Glutamatergic neuron (in vitro differentiated cells): ENCODE data around the gene NEGR1. TPM values are rescaled to one million over a fixed set of nuclear protein-coding genes. Genes with fewer than 3 reads are reported as not detected.

Source experiments
- DNase-seq: peaks from one replicate; pipeline ENCODE4 v3.0.0; 2022
- H3K27ac Mint-ChIP-seq: one replicate; pipeline ENCODE4 v1.8.0; 2020; ENCODE audit warnings: mild to moderate bottlenecking, mixed read lengths, inconsistent platforms; ENCODE audit not compliant: unreplicated experiment
- H3K27me3 Mint-ChIP-seq: one replicate; pipeline ENCODE4 v1.8.0; 2020; ENCODE audit warnings: mild to moderate bottlenecking, moderate library complexity, mixed read lengths, inconsistent platforms; ENCODE audit not compliant: unreplicated experiment
- H3K36me3 Mint-ChIP-seq: one replicate; pipeline ENCODE4 v1.8.0; 2020; ENCODE audit warnings: mild to moderate bottlenecking, mixed read lengths, inconsistent platforms; ENCODE audit not compliant: unreplicated experiment
- H3K4me1 Mint-ChIP-seq: one replicate; pipeline ENCODE4 v1.8.0; 2020; ENCODE audit warnings: mild to moderate bottlenecking, low read depth, mixed read lengths, inconsistent platforms; ENCODE audit not compliant: unreplicated experiment
- H3K4me3 Mint-ChIP-seq: one replicate; pipeline ENCODE4 v1.8.0; 2020; ENCODE audit warnings: mild to moderate bottlenecking, mixed read lengths, inconsistent platforms; ENCODE audit not compliant: unreplicated experiment
- H3K9me3 Mint-ChIP-seq: one replicate; pipeline ENCODE4 v1.8.0; 2020; ENCODE audit warnings: mild to moderate bottlenecking, moderate library complexity, mixed read lengths, inconsistent platforms; ENCODE audit not compliant: unreplicated experiment
- total RNA-seq: library from RNA; stranded (reverse); fragmentation: NEBNext Ultra II Directional; extraction: Animal tissue kit (Norgen Biotek cat#: 25700); gene quantifications from one replicate; pipeline ENCODE4 v1.2.1, GENCODE V29; 2021; ENCODE audit not compliant: unreplicated experiment
- TF ChIP-seq, protein P1 (sequence below): fragments of 200-600 bp; sonication (generic); IDR thresholded peaks from one replicate; pipeline ENCODE4 v1.5.0; 2021; ENCODE audit not compliant: partially characterized antibody, unreplicated experiment

The NEGR1 gene
- total RNA-seq, 1 donor from 2014 or later = 0.51 TPM

DNA sequence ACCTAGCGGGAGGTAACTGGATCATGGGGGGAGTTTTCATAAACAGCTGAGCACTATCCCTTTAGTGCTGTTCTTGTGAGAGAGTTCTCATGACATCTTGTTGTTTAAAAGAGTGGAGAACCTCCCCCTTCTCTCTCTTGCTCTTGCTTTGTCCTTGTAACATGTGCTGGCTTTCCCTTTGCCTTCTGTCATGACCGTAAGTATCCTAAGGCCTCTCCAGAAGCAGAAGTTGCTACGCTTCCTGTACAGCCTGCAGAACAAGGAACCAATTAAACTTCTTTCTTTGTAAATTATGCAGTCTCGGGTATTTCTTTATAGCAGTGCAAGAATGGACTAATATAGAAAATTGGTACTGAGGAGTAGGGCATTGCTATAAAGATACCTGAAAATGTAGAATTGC lies 515.6 kb downstream of the NEGR1 start:
- Mint-ChIP-seq H3K36me3 (no peaks in the 10 kb centered on the region), H3K4me1 (no peaks in the 10 kb centered on the region), H3K27ac (no peak overlapping the region), H3K4me3 (no peak overlapping the region), H3K9me3 (peaks cover 2% of the 10 kb centered on the region), H3K27me3 (no peaks in the 10 kb centered on the region)
- no peak for DNase-seq
- TF ChIP-seq, protein P1, sequence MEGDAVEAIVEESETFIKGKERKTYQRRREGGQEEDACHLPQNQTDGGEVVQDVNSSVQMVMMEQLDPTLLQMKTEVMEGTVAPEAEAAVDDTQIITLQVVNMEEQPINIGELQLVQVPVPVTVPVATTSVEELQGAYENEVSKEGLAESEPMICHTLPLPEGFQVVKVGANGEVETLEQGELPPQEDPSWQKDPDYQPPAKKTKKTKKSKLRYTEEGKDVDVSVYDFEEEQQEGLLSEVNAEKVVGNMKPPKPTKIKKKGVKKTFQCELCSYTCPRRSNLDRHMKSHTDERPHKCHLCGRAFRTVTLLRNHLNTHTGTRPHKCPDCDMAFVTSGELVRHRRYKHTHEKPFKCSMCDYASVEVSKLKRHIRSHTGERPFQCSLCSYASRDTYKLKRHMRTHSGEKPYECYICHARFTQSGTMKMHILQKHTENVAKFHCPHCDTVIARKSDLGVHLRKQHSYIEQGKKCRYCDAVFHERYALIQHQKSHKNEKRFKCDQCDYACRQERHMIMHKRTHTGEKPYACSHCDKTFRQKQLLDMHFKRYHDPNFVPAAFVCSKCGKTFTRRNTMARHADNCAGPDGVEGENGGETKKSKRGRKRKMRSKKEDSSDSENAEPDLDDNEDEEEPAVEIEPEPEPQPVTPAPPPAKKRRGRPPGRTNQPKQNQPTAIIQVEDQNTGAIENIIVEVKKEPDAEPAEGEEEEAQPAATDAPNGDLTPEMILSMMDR = no peak

DNA sequence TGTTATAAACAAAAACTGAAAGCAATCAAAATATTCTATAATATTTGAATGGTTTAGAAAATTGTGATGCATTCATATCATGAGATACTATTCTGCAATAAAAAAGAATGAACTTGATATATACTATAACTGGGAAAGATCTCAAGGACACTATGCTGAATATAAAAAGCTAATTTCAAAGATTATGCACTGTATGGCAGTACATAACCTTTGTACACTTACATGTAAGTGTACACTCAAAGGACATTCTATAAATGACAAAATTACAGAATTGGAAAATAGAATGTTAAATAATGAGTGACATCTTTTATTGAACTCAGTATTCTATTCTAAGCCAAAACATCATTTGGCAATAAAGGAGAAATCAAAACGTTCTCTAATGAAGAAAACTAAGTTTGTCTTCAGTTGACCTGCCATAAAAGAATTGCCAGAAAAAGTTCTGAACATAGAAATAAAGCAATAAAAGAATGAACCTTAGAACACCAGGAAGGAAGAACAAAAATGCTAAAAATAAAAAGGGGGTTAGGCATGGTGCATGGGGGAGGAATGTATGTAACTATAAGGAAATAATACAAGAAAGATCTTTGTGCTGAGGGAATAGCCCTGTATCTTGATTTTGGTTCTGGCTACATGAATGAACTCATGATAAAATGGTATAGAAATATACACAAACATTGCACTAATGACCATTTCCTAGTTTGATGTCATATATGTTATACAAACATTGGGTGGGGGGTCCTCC lies 519.7 kb downstream of the NEGR1 start:
- Mint-ChIP-seq H3K4me3 (no peak overlapping the region), H3K36me3 (no peaks in the 10 kb centered on the region), H3K4me1 (no peaks in the 10 kb centered on the region), H3K27ac (no peak overlapping the region), H3K9me3 (no peaks in the 10 kb centered on the region), H3K27me3 (no peaks in the 10 kb centered on the region)
- TF ChIP-seq, protein P1 = no peak
- no peak for DNase-seq

DNA sequence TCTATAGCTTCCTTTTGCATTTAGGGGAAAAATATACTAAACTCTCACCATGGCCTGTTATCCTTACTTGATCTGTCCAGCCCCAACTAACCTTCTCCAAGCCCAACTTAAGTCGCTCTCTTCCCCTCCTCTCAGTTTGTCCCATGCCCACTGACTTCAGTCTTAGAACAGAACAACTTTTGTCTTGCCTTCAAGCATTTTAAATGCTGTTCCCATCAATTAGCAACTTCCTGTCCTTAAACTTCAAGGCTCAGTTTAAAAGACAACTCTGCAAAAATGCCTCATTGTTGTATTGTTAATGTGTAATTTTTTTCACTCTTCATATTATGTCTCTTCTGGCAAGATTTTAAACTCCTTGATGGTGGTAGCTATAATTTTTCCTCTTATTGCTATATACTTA lies 526.9 kb downstream of the NEGR1 start:
- Mint-ChIP-seq H3K9me3 (no peaks in the 10 kb centered on the region), H3K27ac (no peak overlapping the region), H3K4me1 (no peaks in the 10 kb centered on the region), H3K36me3 (no peaks in the 10 kb centered on the region), H3K4me3 (no peak overlapping the region), H3K27me3 (no peaks in the 10 kb centered on the region)
- TF ChIP-seq, protein P1 = no peak
- no peak for DNase-seq

DNA sequence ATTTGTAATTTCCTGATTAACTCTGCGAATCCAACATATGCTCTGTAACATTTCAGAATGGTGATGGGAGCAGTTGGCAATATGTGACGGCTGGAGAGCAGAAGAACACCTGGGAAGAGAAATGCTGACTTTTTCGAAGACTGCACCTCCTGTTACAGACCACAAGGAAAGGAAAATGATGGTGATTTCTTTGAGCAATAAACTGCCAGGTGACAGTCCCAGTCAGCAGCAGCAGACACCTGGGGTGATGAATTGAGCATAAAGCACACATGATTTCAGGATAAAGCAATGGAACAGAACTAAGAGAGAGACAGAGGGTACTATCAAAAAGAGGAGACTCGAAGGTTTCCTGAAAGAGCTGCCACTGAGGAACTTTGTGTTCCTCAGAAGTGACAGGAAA lies 528.6 kb downstream of the NEGR1 start:
- H3K4me3 Mint-ChIP-seq = no peak overlapping the region
- H3K9me3 Mint-ChIP-seq = no peaks in the 10 kb centered on the region
- H3K27ac Mint-ChIP-seq = no peak overlapping the region
- DNase-seq = no peak
- H3K4me1 Mint-ChIP-seq = no peaks in the 10 kb centered on the region
- TF ChIP-seq, protein P1 = no peak
- H3K36me3 Mint-ChIP-seq = no peaks in the 10 kb centered on the region
- H3K27me3 Mint-ChIP-seq = no peaks in the 10 kb centered on the region

DNA sequence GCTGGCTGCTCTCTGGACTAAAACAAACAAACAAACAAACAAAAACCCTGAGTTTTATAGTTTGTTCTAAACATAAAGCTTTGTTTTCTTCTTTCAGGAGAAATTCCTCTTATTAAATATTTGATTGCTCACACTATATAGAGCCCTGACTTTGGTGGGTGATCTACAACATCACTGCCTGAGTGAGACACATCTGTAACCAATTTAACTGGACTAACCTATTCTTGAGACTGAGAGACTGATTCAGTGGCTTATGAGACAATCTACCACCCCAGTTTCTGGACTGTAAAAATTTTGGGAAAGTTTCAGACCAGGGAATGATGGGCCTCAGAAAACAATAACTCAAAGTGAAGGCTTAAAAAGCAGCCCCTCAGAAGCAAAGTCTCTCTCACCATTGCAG lies 537.0 kb downstream of the NEGR1 start:
- no peaks in the 10 kb centered on the region for H3K9me3 Mint-ChIP-seq
- no peak overlapping the region for H3K4me3 Mint-ChIP-seq
- TF ChIP-seq, protein P1 = no peak

More for the DNA sequence above, 537.0 kb downstream of the NEGR1 start:
- H3K4me1 Mint-ChIP-seq = no peaks in the 10 kb centered on the region
- no peak for DNase-seq
- no peaks in the 10 kb centered on the region for H3K27me3 Mint-ChIP-seq
- H3K27ac Mint-ChIP-seq = no peak overlapping the region
- no peaks in the 10 kb centered on the region for H3K36me3 Mint-ChIP-seq
